ENCODE data around the gene TMPRSS13. TPM values are rescaled to one million over a fixed set of nuclear protein-coding genes. Genes with fewer than 3 reads are reported as not detected.

TMPRSS13 gene
- total RNA-seq, 1 experiment from 2014 or later, result 0.50 TPM

DNA sequence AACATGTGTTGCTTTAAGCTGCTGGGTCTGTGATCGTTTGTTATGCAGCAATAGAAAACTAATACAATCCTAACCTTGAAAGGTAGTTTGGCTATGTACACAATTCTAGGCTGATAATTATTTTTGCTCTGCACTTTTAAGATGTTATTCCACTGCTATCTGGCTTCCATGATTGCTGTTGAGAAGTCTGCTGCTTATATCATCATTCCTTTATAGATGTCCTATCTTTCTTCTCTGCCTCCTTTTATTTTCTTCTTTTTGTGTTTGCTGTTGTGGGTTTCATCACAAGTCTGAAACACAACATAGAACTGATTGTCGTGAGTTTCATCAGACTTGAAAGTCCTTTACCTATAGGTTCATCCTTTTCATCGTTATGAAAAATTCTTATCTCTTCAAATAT lies 76.9 kb downstream of the TMPRSS13 start:
- H4K8ac ChIP-seq (replicated peaks; ENCODE audit: insufficient read length, low read depth, low read length), result no peak overlapping the region
- H2BK20ac ChIP-seq (ENCODE audit: low read depth, low read length, poor library complexity, severe bottlenecking), result no peak overlapping the region
- H4K20me1 ChIP-seq (ENCODE audit: control insufficient read depth, insufficient read depth, insufficient read length), result no peaks in the 10 kb centered on the region
- no peak overlapping the region for H3K14ac ChIP-seq (ENCODE audit: insufficient read depth, low read length)
- no CpG with 5 or more reads among the region's 3 CpGs for WGBS (ENCODE audit: extremely low coverage, insufficient read length, low lambda C conversion rate)
- no peak overlapping the region for H2BK5ac ChIP-seq (ENCODE audit: insufficient read length, low read length)
- no peak overlapping the region for H3K18ac ChIP-seq (ENCODE audit: insufficient read length, low read depth, low read length)
- H3K23me2 ChIP-seq (ENCODE audit: insufficient read length, low read depth, low read length, poor library complexity, severe bottlenecking), result no peaks in the 10 kb centered on the region
- H3K9ac ChIP-seq (ENCODE audit: extremely low read depth, insufficient read length, low read length), result no peak overlapping the region
- H3K27ac Mint-ChIP-seq, result no peak overlapping the region
- no peak for DNase-seq
- no peak overlapping the region for H3K4me2 ChIP-seq (ENCODE audit: insufficient read depth, insufficient read length, low read length)
- peaks cover 0 to 22% (median 17%) of the 10 kb centered on the region in 3 experiments; a peak in 6 of 7 replicates for H3K36me3 Mint-ChIP-seq (ENCODE audit: insufficient read depth in 1 of 3, low read depth in 3 of 3)
- no peak overlapping the region for H2AK5ac ChIP-seq (ENCODE audit: insufficient read length, low read length)
- H3K79me1 ChIP-seq (ENCODE audit: insufficient read depth, low read depth, low read length, poor library complexity, severe bottlenecking), result no peaks in the 10 kb centered on the region
- H3K4me1 Mint-ChIP-seq, result peaks cover 15 to 27% of the 10 kb centered on the region in 2 experiments
- no peaks in the 10 kb centered on the region for H3K27me3 ChIP-seq (ENCODE audit: insufficient read depth, low read length)
- no peak overlapping the region for H2BK12ac ChIP-seq (ENCODE audit: insufficient read length, low read depth, low read length)
- H3K4ac ChIP-seq (ENCODE audit: low read depth, low read length), result no peak overlapping the region
- H4K5ac ChIP-seq (ENCODE audit: insufficient read length, low read depth, low read length), result no peak overlapping the region
- peaks cover 2% of the 10 kb centered on the region; the same call in 1 of the 2 replicates for H3K4me1 ChIP-seq (ENCODE audit: insufficient read depth, low read length)
- TF ChIP-seq, protein P1, sequence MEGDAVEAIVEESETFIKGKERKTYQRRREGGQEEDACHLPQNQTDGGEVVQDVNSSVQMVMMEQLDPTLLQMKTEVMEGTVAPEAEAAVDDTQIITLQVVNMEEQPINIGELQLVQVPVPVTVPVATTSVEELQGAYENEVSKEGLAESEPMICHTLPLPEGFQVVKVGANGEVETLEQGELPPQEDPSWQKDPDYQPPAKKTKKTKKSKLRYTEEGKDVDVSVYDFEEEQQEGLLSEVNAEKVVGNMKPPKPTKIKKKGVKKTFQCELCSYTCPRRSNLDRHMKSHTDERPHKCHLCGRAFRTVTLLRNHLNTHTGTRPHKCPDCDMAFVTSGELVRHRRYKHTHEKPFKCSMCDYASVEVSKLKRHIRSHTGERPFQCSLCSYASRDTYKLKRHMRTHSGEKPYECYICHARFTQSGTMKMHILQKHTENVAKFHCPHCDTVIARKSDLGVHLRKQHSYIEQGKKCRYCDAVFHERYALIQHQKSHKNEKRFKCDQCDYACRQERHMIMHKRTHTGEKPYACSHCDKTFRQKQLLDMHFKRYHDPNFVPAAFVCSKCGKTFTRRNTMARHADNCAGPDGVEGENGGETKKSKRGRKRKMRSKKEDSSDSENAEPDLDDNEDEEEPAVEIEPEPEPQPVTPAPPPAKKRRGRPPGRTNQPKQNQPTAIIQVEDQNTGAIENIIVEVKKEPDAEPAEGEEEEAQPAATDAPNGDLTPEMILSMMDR (conservative IDR thresholded peaks at IDR 0.05), result no peak
- H3K9me3 Mint-ChIP-seq, result peaks cover 6 to 10% of the 10 kb centered on the region in 2 experiments
- H3K4me3 Mint-ChIP-seq, result no peak overlapping the region
- no peak overlapping the region for H4K91ac ChIP-seq (ENCODE audit: insufficient read length, low read depth, low read length)
- no peak overlapping the region for H2AFZ ChIP-seq (ENCODE audit: low read length)
- no peak overlapping the region for H3K23ac ChIP-seq (ENCODE audit: insufficient read length, low read depth, low read length)
- no peak overlapping the region for H3T11ph ChIP-seq (ENCODE audit: low read length)
- H3K79me2 ChIP-seq (ENCODE audit: insufficient read depth, low read length), result no peaks in the 10 kb centered on the region; the same call in 1 of the 2 replicates
- peaks cover 1% of the 10 kb centered on the region for H3K27me3 Mint-ChIP-seq (ENCODE audit: low read depth)
- no peak overlapping the region for H3K27ac ChIP-seq (ENCODE audit: insufficient read length, low read depth, low read length)
- H3K9me3 ChIP-seq (ENCODE audit: control insufficient read depth, low read depth, low read length), result no peaks in the 10 kb centered on the region
- no peak overlapping the region for H3K56ac ChIP-seq (ENCODE audit: insufficient read length, low read depth, low read length)
- H2BK120ac ChIP-seq (ENCODE audit: low read depth, low read length, poor library complexity, severe bottlenecking), result no peak overlapping the region
- no peak overlapping the region for H2BK15ac ChIP-seq (ENCODE audit: low read depth, low read length)
